Activated B cell treated with CpG ODN at 0.5 μM for 24 hours (primary cell): ENCODE results near the gene DAO. TPM values are rescaled to one million over a fixed set of nuclear protein-coding genes. Genes with fewer than 3 reads are reported as not detected.

Source experiments
- ATAC-seq: fragments of 200-7000 bp; cut with Tn5 transposase; one replicate; pipeline ENCODE4 v1.10.0; 2021; ENCODE audit warnings: low read depth, mild to moderate bottlenecking, moderate library complexity
- CTCF ChIA-PET: fragments of 350-600 bp; sonication (Branson Sonifier 250); formaldehyde crosslinking; loops from one replicate; lab custom pipeline; 2021; ENCODE audit warnings: antibody characterized with exemption; lab: Charles Lee
- POLR2A ChIA-PET: fragments of 350-600 bp; sonication (Branson Sonifier 250); formaldehyde crosslinking; loops from one replicate; lab custom pipeline; 2021; ENCODE audit warnings: antibody characterized with exemption; lab: Charles Lee
- DNase-seq: peaks from one replicate; pipeline ENCODE4 v3.0.0; 2022
- H3K27ac Mint-ChIP-seq: one replicate; pipeline ENCODE4 v1.8.0; 2020; ENCODE audit warnings: mixed read lengths
- H3K27me3 Mint-ChIP-seq: one replicate; pipeline ENCODE4 v1.8.0; 2021; ENCODE audit warnings: mixed read lengths
- H3K36me3 Mint-ChIP-seq: one replicate; pipeline ENCODE4 v1.8.0; 2021; ENCODE audit warnings: low read depth, mixed read lengths
- H3K4me1 Mint-ChIP-seq: one replicate; pipeline ENCODE4 v1.8.0; 2021; ENCODE audit warnings: mixed read lengths
- H3K4me3 Mint-ChIP-seq: one replicate; pipeline ENCODE4 v1.8.0; 2020; ENCODE audit warnings: mild to moderate bottlenecking, mixed read lengths
- H3K9me3 Mint-ChIP-seq: one replicate; pipeline ENCODE4 v1.8.0; 2020; ENCODE audit warnings: mixed read lengths
- CTCF ChIP-seq: fragments of 200-600 bp; IDR thresholded peaks from one replicate; pipeline ENCODE4 v1.8.0; 2022; ENCODE audit warnings: antibody characterized with exemption, mild to moderate bottlenecking
- intact Hi-C: fragments of 100-400 bp; cut with micrococcal nuclease; formaldehyde crosslinking; loops from one replicate; pipeline ENCODE4 v1.15.1; 2024
- total RNA-seq: library from RNA; stranded (reverse); gene quantifications from 2 replicates; pipeline ENCODE4 v1.2.3, GENCODE V29; 2022

DAO gene
- total RNA-seq, 1 donor from 2014 or later: not detected

GRCh38 chr12:108833757-108834472 is 46.0 kb upstream of the DAO start:
- POLR2A ChIA-PET: no interaction called here

DNA sequence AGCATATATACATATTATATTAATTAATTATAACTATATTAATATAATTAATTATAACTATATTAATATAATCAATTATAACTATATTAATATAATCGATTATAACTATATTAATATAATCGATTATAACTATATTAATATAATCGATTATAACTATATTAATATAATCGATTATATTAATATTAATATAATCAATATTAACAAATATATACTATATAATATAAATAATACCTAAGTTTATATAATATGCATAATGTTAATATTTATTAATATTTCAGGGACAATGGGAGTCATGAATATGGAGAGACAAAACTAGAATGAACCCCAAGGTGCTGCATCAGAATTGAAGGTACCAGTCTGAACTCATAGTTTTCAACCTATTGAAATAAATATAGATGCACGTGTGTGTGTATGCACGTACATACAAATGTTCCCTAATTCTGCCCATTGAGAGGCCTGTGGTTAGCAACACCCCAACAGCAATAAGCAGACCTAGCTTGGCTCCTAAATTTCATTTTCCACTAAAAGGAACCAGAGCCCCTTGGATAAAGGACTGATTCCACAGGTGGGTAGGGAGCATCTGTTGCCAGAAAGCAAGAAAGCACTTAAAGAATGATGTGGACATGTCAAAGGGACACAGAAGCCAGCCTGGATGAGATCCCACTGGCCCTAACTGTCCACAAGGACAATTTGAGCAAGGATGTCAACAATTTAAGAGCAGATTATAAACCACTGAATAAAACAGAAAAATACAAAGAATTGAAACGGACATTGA is 43.8 kb upstream of the DAO start:
- TF ChIP-seq CTCF: no peak
- Mint-ChIP-seq H3K36me3 (peaks cover 41% of the 10 kb centered on the region), H3K27me3 (no peaks in the 10 kb centered on the region), H3K4me3 (no peak overlapping the region), H3K9me3 (no peaks in the 10 kb centered on the region), H3K27ac (no peak overlapping the region), H3K4me1 (peaks cover 17% of the 10 kb centered on the region)
- POLR2A ChIA-PET: no interaction called here
- intact Hi-C loops: no loop called here
- CTCF ChIA-PET: no interaction called here
- no peak for ATAC-seq
- DNase-seq: no peak

More at GRCh38 chr12:108833757-108834472, 46.0 kb upstream of the DAO start:
- ATAC-seq (no peak), DNase-seq (no peak)
- Mint-ChIP-seq H3K27me3 (no peaks in the 10 kb centered on the region), H3K27ac (no peak overlapping the region), H3K36me3 (peaks cover 56% of the 10 kb centered on the region), H3K4me1 (peaks cover 10% of the 10 kb centered on the region), H3K9me3 (no peaks in the 10 kb centered on the region), H3K4me3 (no peak overlapping the region)
- CTCF ChIA-PET: no interaction called here
- intact Hi-C loops: no loop called here
- TF ChIP-seq CTCF: no peak

DNA sequence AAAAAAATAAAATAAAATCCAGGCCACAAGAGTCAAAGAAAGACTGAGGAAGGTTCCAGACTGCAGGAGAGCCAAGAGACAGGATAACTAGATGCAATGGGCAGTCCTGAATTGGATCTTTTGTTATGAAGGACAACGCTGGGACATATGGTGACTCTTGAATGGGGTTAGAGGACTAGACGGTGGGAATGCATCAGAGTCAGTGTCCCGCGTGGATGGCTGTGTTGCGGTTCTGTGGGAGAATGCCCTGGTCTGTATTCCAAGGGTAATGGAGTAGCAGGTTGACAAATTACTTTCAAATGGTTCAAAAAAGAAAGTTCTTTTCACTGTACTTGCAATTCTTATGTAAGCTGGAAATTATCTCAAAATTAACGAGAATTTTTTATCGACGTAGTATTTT is 42.7 kb upstream of the DAO start:
- no peaks in the 10 kb centered on the region for H3K9me3 Mint-ChIP-seq
- no peak for TF ChIP-seq CTCF
- H3K4me1 Mint-ChIP-seq: peaks cover 17% of the 10 kb centered on the region
- ChIA-PET CTCF (interaction anchor here (0.6 kb wide), 1 partner anchor 30 kb away, joined by 3 read pairs; no protein-coding TSS in a partner anchor), POLR2A (interaction anchor here (0.6 kb wide), 1 partner anchor 93 kb away, joined by 4 read pairs; no protein-coding TSS in a partner anchor)
- no peak overlapping the region for H3K4me3 Mint-ChIP-seq
- no peak for DNase-seq
- intact Hi-C loops: no loop called here
- ATAC-seq: no peak
- no peaks in the 10 kb centered on the region for H3K27me3 Mint-ChIP-seq
- H3K27ac Mint-ChIP-seq: no peak overlapping the region
- H3K36me3 Mint-ChIP-seq: peaks cover 37% of the 10 kb centered on the region

DNA sequence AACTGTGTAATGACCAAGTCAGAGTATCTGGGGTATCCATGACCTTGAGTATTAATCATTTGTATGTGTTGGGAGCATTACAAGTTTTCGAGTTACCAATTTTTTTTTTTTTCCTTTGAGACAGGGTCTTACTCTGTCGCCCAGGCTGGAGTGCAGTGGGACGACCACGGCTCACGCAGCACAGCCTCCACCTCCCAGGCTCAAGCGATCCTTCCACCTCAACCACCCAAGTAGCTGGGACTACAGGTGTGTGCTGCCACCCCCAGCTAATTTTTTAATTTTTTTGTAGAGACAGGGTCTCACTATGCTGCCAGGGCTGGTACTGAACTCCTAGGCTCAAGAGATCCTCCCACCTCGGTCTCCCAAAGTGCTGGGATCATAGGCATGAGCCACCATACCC is 42.2 kb upstream of the DAO start:
- Mint-ChIP-seq H3K9me3 (no peaks in the 10 kb centered on the region), H3K4me3 (no peak overlapping the region), H3K4me1 (peaks cover 17% of the 10 kb centered on the region), H3K27me3 (no peaks in the 10 kb centered on the region), H3K36me3 (peaks cover 36% of the 10 kb centered on the region), H3K27ac (no peak overlapping the region)
- CTCF ChIA-PET: interaction anchor here (0.6 to 0.9 kb wide), 2 partner anchors 31 to 35 kb away, joined by 3 read pairs; no protein-coding TSS in a partner anchor
- intact Hi-C loops: loop anchor here (2.0 kb wide), 1 partner anchor 13 kb away; no protein-coding TSS in a partner anchor
- no peak for DNase-seq
- POLR2A ChIA-PET: interaction anchor here (0.6 to 2.0 kb wide), 8 partner anchors 10 to 275 kb away, joined by 3 to 19 read pairs (median 4); partner anchors contain the start of genes ISCU and SSH1
- no peak for TF ChIP-seq CTCF
- ATAC-seq: no peak
